Loucy (cell line): ENCODE data around the gene SHC3.

Source experiments
- H2AFZ ChIP-seq: fragments of 200-600 bp; sonication (generic); 2 replicates; pipeline ENCODE4 v1.6.0; 2016; ENCODE audit warnings: antibody characterized with exemption, mild to moderate bottlenecking, low read length, moderate library complexity
- H3F3A ChIP-seq: fragments of 200-600 bp; 2 replicates; pipeline ENCODE4 v1.6.0; 2016; ENCODE audit warnings: antibody characterized with exemption, low read depth, mild to moderate bottlenecking
- H3K27me3 ChIP-seq: fragments of 200-600 bp; sonication (generic); 2 replicates; pipeline ENCODE4 v1.6.1; 2014; ENCODE audit warnings: low read length, mild to moderate bottlenecking; ENCODE audit not compliant: insufficient read depth, poor library complexity, severe bottlenecking
- H3K36me3 ChIP-seq: fragments of 200-600 bp; sonication (generic); 2 replicates; pipeline ENCODE4 v1.6.1; 2016; ENCODE audit warnings: low read length; ENCODE audit not compliant: insufficient read depth
- H3K4me1 ChIP-seq: fragments of 200-600 bp; sonication (generic); 2 replicates; pipeline ENCODE4 v1.5.1; 2014; ENCODE audit warnings: low read length, mild to moderate bottlenecking; ENCODE audit not compliant: insufficient read depth, poor library complexity, severe bottlenecking
- H3K4me2 ChIP-seq: fragments of 200-600 bp; sonication (generic); 2 replicates; pipeline ENCODE4 v1.6.0; 2014; ENCODE audit warnings: antibody characterized with exemption, low read length, low read depth, mild to moderate bottlenecking; ENCODE audit not compliant: poor library complexity, severe bottlenecking
- H3K4me3 ChIP-seq: fragments of 200-600 bp; sonication (generic); 2 replicates; pipeline ENCODE4 v1.5.1; 2014; ENCODE audit warnings: low read length, mild to moderate bottlenecking, mixed read lengths; ENCODE audit not compliant: poor library complexity, severe bottlenecking
- H3K79me2 ChIP-seq: fragments of 200-600 bp; sonication (generic); 2 replicates; pipeline ENCODE4 v1.6.1; 2014; ENCODE audit warnings: low read length; ENCODE audit not compliant: insufficient read depth
- H3K9ac ChIP-seq: fragments of 200-600 bp; sonication (generic); 2 replicates; pipeline ENCODE4 v1.6.0; 2014; ENCODE audit warnings: mild to moderate bottlenecking, low read depth, low read length, moderate library complexity; ENCODE audit not compliant: poor library complexity, severe bottlenecking
- H3K9me2 ChIP-seq: fragments of 200-600 bp; sonication (generic); replicated peaks from 2 replicates; pipeline ENCODE4 v1.6.1; 2016; ENCODE audit warnings: low read depth, low read length, mixed read lengths
- H3K9me3 ChIP-seq: fragments of 200-600 bp; sonication (generic); 2 replicates; pipeline ENCODE4 v1.6.1; 2014; ENCODE audit warnings: mild to moderate bottlenecking, antibody characterized with exemption, low read length, low read depth; ENCODE audit not compliant: insufficient read depth
- H4K20me1 ChIP-seq: fragments of 200-600 bp; sonication (generic); 2 replicates; pipeline ENCODE4 v1.6.0; 2014; ENCODE audit warnings: antibody characterized with exemption, low read length, mild to moderate bottlenecking; ENCODE audit not compliant: insufficient read depth, poor library complexity, severe bottlenecking
- CTCF ChIP-seq: fragments of 200-600 bp; sonication (generic); conservative IDR thresholded peaks from 2 replicates; pipeline ENCODE4 v1.5.1; 2014; ENCODE audit warnings: mild to moderate bottlenecking, antibody characterized with exemption, low read length
- EZH2phosphoT487 ChIP-seq: fragments of 200-600 bp; IDR thresholded peaks from 2 replicates; pipeline ENCODE4 v1.6.1; 2018; ENCODE audit warnings: antibody characterized with exemption, mild to moderate bottlenecking, moderate library complexity, borderline replicate concordance

SHC3 gene

GRCh38 chr9:89179540-89179894 lies 899 bp upstream of the SHC3 start:
- Histone ChIP-seq H2AFZ (peak overlapping the region; percentile 76), H3K27me3 (no peaks in the 10 kb centered on the region), H3K9ac (peak overlapping the region; percentile 10), H3K9me3 (no peaks in the 10 kb centered on the region), H3K4me3 (peak overlapping the region; percentile 63), H4K20me1 (no peaks in the 10 kb centered on the region), H3K4me2 (peak overlapping the region; percentile 67), H3K79me2 (no peaks in the 10 kb centered on the region), H3K4me1 (no peaks in the 10 kb centered on the region), H3F3A (no peaks in the 10 kb centered on the region), H3K9me2 (no peaks in the 10 kb centered on the region), H3K36me3 (no peaks in the 10 kb centered on the region)
- no peak for TF ChIP-seq CTCF
- no peak for TF ChIP-seq EZH2phosphoT487

GRCh38 chr9:89178830-89179539 lies 367 bp upstream of the SHC3 start:
- H3K9me2 ChIP-seq = no peaks in the 10 kb centered on the region
- no peaks in the 10 kb centered on the region for H3K27me3 ChIP-seq
- peak overlapping the region; percentile 63 for H3K4me3 ChIP-seq
- no peaks in the 10 kb centered on the region for H4K20me1 ChIP-seq
- no peak overlapping the region for H3K9ac ChIP-seq
- H2AFZ ChIP-seq = peak overlapping the region; percentile 76; the same call in 1 of the 2 replicates
- H3K36me3 ChIP-seq = no peaks in the 10 kb centered on the region
- H3K9me3 ChIP-seq = no peaks in the 10 kb centered on the region
- TF ChIP-seq CTCF (no peak), EZH2phosphoT487 (no peak)
- H3F3A ChIP-seq = no peaks in the 10 kb centered on the region
- peak overlapping the region; percentile 67 for H3K4me2 ChIP-seq
- no peaks in the 10 kb centered on the region for H3K4me1 ChIP-seq
- H3K79me2 ChIP-seq = no peaks in the 10 kb centered on the region

- Histone ChIP-seq H3K79me2 (no peaks in the 10 kb centered on the region), H3K4me2 (no peak overlapping the region), H3K27me3 (no peaks in the 10 kb centered on the region), H3F3A (no peaks in the 10 kb centered on the region), H3K4me3 (no peak overlapping the region), H3K9me3 (no peaks in the 10 kb centered on the region), H2AFZ (no peak overlapping the region), H3K4me1 (no peaks in the 10 kb centered on the region), H3K9ac (no peak overlapping the region), H4K20me1 (no peaks in the 10 kb centered on the region), H3K9me2 (no peaks in the 10 kb centered on the region), H3K36me3 (no peaks in the 10 kb centered on the region)
- TF ChIP-seq EZH2phosphoT487 (no peak), CTCF (no peak)
These were observed 1.3 kb downstream of the SHC3 start for GRCh38 chr9:89177012-89177943.
